Measurements from ENCODE around the gene HOTAIR. TPM values are rescaled to one million over a fixed set of nuclear protein-coding genes. Genes with fewer than 3 reads are reported as not detected.

The HOTAIR gene
- total and polyA plus RNA-seq, 2 donors (not counting 1 experiment from before 2014, with no cell fraction given) = not detected

- H3K36me3 ChIP-seq (ENCODE audit: control insufficient read depth, insufficient read depth, low read length) = no peaks in the 10 kb centered on the region
- no peak overlapping the region for H3K4me3 ChIP-seq (replicated peaks in 1 of 4; ENCODE audit: control extremely low read depth in 1 of 4, insufficient read depth in 1 of 4, low read depth in 3 of 4, low read length in 4 of 4)
- no peaks in the 10 kb centered on the region for H4K20me1 ChIP-seq (ENCODE audit: control insufficient read depth, extremely low read depth, insufficient read depth, low read length)
- TF ChIP-seq CTCF (conservative IDR thresholded peaks at IDR 0.05 in 1 of 2, IDR thresholded peaks at IDR 0.05 in 1 of 2; ENCODE audit: low read depth in 1 of 2, low read length in 2 of 2) (no peak), EZH2 (IDR thresholded peaks at IDR 0.05; ENCODE audit: low read length, missing control alignments) (peak; percentile 74)
- no peak overlapping the region for H3K9ac ChIP-seq (ENCODE audit: insufficient read depth, low read length)
- no peak overlapping the region for H2AFZ ChIP-seq (ENCODE audit: low read length)
- H3K4me2 ChIP-seq (ENCODE audit: extremely low read depth, insufficient read depth, low read length) = no peak overlapping the region
- peaks cover 85% of the 10 kb centered on the region for H3K27me3 ChIP-seq (ENCODE audit: control insufficient read depth, insufficient read depth, low read length)
- no peak for DNase-seq (ENCODE audit: low read depth in 2 of 2)
- H3K4me1 ChIP-seq (ENCODE audit: control insufficient read depth, extremely low read depth, insufficient read depth, low read length) = no peaks in the 10 kb centered on the region
- H3K79me2 ChIP-seq (ENCODE audit: control insufficient read depth, insufficient read depth, low read length) = no peaks in the 10 kb centered on the region
- H3K9me3 ChIP-seq (ENCODE audit: control insufficient read depth, insufficient read depth, low read depth, low read length) = no peaks in the 10 kb centered on the region
- no peak overlapping the region for H3K27ac ChIP-seq (ENCODE audit: insufficient read depth, low read length)
These were observed 37.0 kb downstream of the HOTAIR start for GRCh38 chr12:53937596-53938325.

- Histone ChIP-seq H3K4me3 (replicated peaks in 1 of 4; ENCODE audit: control extremely low read depth in 1 of 4, insufficient read depth in 1 of 4, low read depth in 3 of 4, low read length in 4 of 4) (no peak overlapping the region), H3K9ac (ENCODE audit: insufficient read depth, low read length) (no peak overlapping the region), H3K27ac (ENCODE audit: insufficient read depth, low read length) (no peak overlapping the region), H4K20me1 (ENCODE audit: control insufficient read depth, extremely low read depth, insufficient read depth, low read length) (no peaks in the 10 kb centered on the region), H3K79me2 (ENCODE audit: control insufficient read depth, insufficient read depth, low read length) (no peaks in the 10 kb centered on the region), H3K4me2 (ENCODE audit: extremely low read depth, insufficient read depth, low read length) (no peak overlapping the region), H2AFZ (ENCODE audit: low read length) (no peak overlapping the region), H3K4me1 (ENCODE audit: control insufficient read depth, extremely low read depth, insufficient read depth, low read length) (no peaks in the 10 kb centered on the region), H3K36me3 (ENCODE audit: control insufficient read depth, insufficient read depth, low read length) (no peaks in the 10 kb centered on the region), H3K27me3 (ENCODE audit: control insufficient read depth, insufficient read depth, low read length) (peaks cover 86% of the 10 kb centered on the region), H3K9me3 (ENCODE audit: control insufficient read depth, insufficient read depth, low read depth, low read length) (no peaks in the 10 kb centered on the region)
- no peak for DNase-seq (ENCODE audit: low read depth in 2 of 2)
- TF ChIP-seq CTCF (conservative IDR thresholded peaks at IDR 0.05 in 1 of 2, IDR thresholded peaks at IDR 0.05 in 1 of 2; ENCODE audit: low read depth in 1 of 2, low read length in 2 of 2) (no peak), EZH2 (IDR thresholded peaks at IDR 0.05; ENCODE audit: low read length, missing control alignments) (peak; percentile 66)
These were observed 37.7 kb downstream of the HOTAIR start for GRCh38 chr12:53937099-53937498.

- no peaks in the 10 kb centered on the region for H3K36me3 ChIP-seq (ENCODE audit: control insufficient read depth, insufficient read depth, low read length)
- H3K4me1 ChIP-seq (ENCODE audit: control insufficient read depth, extremely low read depth, insufficient read depth, low read length) = no peaks in the 10 kb centered on the region
- TF ChIP-seq CTCF (conservative IDR thresholded peaks at IDR 0.05 in 1 of 2, IDR thresholded peaks at IDR 0.05 in 1 of 2; ENCODE audit: low read depth in 1 of 2, low read length in 2 of 2) = no peak
- peak; percentile 61 for TF ChIP-seq EZH2 (IDR thresholded peaks at IDR 0.05; ENCODE audit: low read length, missing control alignments)
- no peak overlapping the region for H3K9ac ChIP-seq (ENCODE audit: insufficient read depth, low read length)
- H4K20me1 ChIP-seq (ENCODE audit: control insufficient read depth, extremely low read depth, insufficient read depth, low read length) = no peaks in the 10 kb centered on the region
- H3K79me2 ChIP-seq (ENCODE audit: control insufficient read depth, insufficient read depth, low read length) = no peaks in the 10 kb centered on the region
- H3K27ac ChIP-seq (ENCODE audit: insufficient read depth, low read length) = no peak overlapping the region
- H3K27me3 ChIP-seq (ENCODE audit: control insufficient read depth, insufficient read depth, low read length) = peaks cover 86% of the 10 kb centered on the region
- H3K4me2 ChIP-seq (ENCODE audit: extremely low read depth, insufficient read depth, low read length) = no peak overlapping the region
- no peak overlapping the region for H3K4me3 ChIP-seq (replicated peaks in 1 of 4; ENCODE audit: control extremely low read depth in 1 of 4, insufficient read depth in 1 of 4, low read depth in 3 of 4, low read length in 4 of 4)
- H3K9me3 ChIP-seq (ENCODE audit: control insufficient read depth, insufficient read depth, low read depth, low read length) = no peaks in the 10 kb centered on the region
- DNase-seq (ENCODE audit: low read depth in 2 of 2) = no peak
- H2AFZ ChIP-seq (ENCODE audit: low read length) = no peak overlapping the region
These were observed 39.1 kb downstream of the HOTAIR start for GRCh38 chr12:53935383-53936341.
